ENCODE measurements around the gene KIFAP3.
"Not testable (repeated sequence)": the region's sequence is repeated elsewhere in the genome, so short reads cannot be mapped to it uniquely, and the experiment has no call there.

The KIFAP3 gene

DNA sequence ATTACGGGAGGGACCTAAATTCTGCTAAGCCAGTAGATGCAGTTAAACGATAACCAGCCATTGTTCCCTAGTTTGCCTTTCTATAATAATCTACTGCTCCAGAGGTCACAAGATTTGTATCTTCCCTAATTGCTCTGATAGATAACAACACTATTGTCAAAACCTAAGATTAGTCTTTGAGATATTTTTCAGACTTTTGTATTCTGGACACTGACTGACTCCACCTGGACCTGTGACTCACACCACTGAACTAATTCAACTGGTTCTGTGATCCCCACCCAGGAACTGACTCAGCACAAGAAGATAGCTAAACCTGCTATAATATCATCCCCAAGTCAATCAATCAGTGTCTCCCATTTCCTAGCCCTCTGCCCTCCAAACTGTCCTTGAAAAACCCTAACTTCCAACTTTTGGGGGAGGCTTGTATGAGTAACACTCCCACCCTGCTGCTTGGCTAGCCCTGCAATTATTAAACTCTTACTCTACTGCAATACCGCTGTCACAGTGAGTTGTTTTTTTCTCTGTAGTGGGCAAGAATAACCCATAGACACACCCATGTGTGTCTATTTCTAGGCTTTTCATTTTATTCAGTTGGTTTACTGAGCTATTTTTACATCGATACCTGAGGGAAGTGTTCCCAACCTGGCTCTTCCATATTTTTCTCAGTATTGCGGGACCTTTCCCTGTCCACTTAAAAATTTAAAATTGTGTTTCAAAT, 11.2 kb downstream of the KIFAP3 start:
- no peak for DNase-seq

- DNase-seq, result not testable (repeated sequence)
Measured at GRCh38 chr1:170061676-170062075, 12.8 kb downstream of the KIFAP3 start.

DNA sequence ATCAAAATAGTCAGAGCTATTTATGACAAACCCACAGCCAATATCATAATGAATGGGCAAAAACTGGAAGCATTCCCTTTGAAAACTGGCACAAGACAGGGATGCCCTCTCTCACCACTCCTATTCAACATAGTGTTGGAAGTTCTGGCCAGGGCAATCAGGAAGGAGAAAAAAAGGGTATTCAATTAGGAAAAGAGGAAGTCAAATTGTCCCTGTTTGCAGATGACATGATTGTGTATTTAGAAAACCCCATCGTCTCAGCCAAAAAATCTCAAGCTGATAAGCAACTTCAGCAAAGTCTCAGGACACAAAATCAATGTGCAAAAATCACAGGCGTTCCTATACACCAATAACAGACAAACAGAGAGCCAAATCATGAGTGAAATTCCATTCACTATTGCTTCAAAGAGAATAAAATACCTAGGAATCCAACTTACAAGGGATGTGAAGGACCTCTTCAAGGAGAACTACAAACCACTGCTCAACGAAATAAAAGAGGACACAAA, 14.4 kb downstream of the KIFAP3 start:
- DNase-seq, result not testable (repeated sequence)

- DNase-seq, result no peak
Measured at GRCh38 chr1:170049176-170049800, 25.2 kb downstream of the KIFAP3 start.

- DNase-seq, result no peak
Measured at GRCh38 chr1:170048515-170048914, 26.0 kb downstream of the KIFAP3 start.

DNA sequence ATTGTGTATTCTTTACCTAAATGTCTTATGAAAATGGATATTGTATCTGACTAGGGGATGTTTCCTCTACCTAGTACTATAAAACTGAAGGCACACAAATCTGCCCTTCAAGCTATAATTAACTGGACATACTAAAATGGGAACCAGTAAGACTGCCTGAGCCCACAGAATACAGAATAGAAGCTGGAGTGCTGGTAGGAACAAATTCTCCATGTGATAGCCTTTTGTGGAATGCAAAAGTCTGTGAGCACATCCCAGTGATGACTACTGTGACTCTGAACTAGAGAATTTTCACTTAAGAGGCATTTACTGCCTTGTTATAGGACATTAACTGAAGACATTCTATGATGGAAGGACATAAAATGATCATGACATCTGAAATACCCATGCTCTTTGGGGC, 30.3 kb downstream of the KIFAP3 start:
- no peak for DNase-seq

- no peak for DNase-seq
Measured at GRCh38 chr1:170041423-170042192, 32.9 kb downstream of the KIFAP3 start.

GRCh38 chr1:170032531-170033280, 41.8 kb downstream of the KIFAP3 start:
- DNase-seq, result no peak

- no peak for DNase-seq
Measured at GRCh38 chr1:170030212-170030611, 44.3 kb downstream of the KIFAP3 start.

- no peak for DNase-seq
Measured at GRCh38 chr1:170027760-170028159, 46.7 kb downstream of the KIFAP3 start.

- no peak for DNase-seq
Measured at GRCh38 chr1:170020859-170021258, 53.6 kb downstream of the KIFAP3 start.

DNA sequence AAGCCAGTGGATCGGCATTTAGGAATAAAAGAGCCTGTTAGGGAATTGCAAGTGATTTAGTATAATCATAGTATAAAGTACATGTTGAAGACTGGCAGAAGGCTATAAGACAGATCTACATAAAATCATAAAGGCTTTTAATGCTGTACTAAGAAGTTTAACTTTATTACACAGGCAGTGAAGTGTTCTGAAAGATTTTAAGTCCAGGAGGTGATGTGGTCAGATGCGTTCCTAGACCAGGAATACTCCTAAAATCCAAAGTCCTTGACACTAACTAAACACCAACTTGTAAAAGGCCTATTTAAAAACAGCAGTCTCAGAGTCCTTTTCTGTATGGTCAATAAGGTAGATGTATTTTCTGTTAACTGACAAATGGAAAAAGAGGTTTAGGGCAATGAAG, 57.0 kb downstream of the KIFAP3 start:
- no peak for DNase-seq

- DNase-seq, result no peak
Measured at GRCh38 chr1:170012920-170013319, 61.6 kb downstream of the KIFAP3 start.

- DNase-seq, result peak; percentile 6
Measured at GRCh38 chr1:170010443-170010842, 64.1 kb downstream of the KIFAP3 start.

DNA sequence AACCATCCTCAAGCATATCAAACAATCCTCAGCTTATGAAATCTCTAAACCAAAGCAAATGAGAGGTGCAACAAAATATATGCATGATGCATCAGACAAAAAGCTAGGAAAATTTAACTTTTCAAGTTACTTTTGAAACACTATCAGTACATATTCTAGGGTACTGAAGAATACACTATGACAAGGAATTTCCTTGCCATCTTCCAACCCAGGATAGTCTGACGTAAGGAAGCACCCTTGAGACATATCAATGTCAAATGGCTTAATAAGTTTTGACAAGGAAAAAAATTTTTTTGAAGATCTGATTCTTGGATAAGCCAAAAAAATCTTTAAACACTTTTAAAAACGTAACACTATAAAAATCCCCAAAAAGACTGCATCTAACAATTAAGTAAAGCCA, 64.9 kb downstream of the KIFAP3 start:
- no peak for DNase-seq

DNA sequence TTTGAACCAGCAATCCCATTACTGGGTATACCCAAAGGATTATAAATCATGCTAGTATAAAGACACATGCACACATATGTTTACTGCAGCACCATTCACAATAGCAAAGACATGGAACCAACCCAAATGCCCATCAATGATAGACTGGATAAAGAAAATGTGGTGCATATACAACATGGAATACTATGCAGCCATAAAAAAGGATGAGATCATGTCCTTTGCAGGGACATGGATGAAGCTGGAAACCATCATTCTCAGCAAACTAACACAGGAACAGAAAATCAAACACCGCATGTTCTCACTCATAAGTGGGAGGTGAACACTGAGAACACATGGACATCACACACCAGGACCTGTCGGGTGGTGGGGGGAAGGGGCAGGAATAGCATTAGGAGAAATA, 65.8 kb downstream of the KIFAP3 start:
- not testable (repeated sequence) for DNase-seq

- DNase-seq, result not testable (repeated sequence)
Measured at GRCh38 chr1:170003270-170003835, 71.1 kb downstream of the KIFAP3 start.

- no peak for DNase-seq
Measured at GRCh38 chr1:170001266-170001665, 73.2 kb downstream of the KIFAP3 start.

DNA sequence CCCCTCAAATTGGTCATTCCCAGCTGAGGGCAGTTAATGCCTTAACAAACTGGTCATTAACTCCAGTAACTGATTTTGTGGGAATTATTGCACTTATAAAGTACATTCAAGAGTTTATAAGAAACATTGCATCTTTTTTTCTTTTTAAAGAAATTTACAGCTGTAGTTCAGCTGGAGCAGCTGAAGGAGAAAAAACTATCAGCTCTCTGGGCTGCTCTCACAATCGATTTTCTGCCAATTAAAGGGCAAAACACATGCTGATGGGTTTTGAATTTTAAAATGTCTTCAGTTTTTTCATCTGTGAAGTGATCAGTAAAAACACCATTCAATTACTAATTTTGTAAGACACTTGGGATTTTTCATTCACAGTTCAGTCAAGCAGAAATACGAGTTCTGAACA, 74.7 kb downstream of the KIFAP3 start:
- DNase-seq, result no peak

DNA sequence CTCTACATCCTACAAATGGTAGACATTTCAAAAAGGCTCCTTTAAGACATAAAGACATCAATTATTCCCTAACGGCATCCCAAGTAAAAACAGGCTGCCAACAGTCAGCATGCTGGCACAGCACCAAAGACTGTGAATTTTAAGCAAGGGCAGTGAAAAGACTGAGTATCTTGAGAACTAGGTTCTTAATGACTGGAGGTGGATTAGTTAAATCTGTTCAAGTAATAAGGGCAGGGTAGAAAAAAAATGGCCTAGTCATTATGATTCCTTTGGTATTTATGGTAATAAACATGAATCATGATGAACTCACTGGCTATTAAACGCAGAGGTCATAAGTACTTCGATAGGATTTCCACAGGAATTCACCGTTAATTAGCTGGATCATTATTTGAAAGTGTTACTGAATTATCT, 75.2 kb downstream of the KIFAP3 start:
- no peak for DNase-seq

GRCh38 chr1:169995993-169996392, 78.5 kb downstream of the KIFAP3 start:
- no peak for DNase-seq

DNA sequence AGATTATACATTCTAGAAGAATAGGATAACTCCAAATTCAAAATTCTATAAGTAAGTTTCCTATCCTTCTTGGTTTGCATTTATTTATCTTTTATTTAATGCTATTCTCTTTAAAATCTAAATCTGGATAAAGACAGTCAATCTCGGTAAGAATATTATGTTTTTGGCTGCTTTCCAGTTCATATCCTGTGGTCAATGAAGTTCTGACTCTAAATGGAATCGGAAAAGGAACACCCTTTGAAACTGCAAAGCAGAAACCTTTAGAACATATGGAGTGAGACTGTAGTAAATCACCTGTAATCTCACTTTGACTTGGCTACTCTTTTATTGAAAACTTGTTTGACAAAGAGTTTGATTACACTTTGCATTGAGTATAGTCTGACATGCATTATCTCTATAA, 85.2 kb downstream of the KIFAP3 start:
- no peak for DNase-seq

- DNase-seq, result no peak
Measured at GRCh38 chr1:169985757-169986156, 88.7 kb downstream of the KIFAP3 start.
